GM12878 (cell line): Measurements from ENCODE around the gene CAPZB. TPM values are rescaled to one million over a fixed set of nuclear protein-coding genes. Genes with fewer than 3 reads are reported as not detected.

Experiments
- ATAC-seq: fragments of 200-7000 bp; cut with Tn5 transposase; 3 replicates; pipeline ENCODE4 v1.9.1; 2020; ENCODE audit warnings: mild to moderate bottlenecking, moderate library complexity
- BruUV-seq: library from RNA; stranded (reverse); fragments of 400-500 nt; replicated peaks from 2 replicates; lab custom pipeline; 2021; lab: Mats Ljungman, UMichigan
- CTCF ChIA-PET: fragments of 300-600 bp; sonication (Branson Sonifier 250); formaldehyde crosslinking; extraction: SDS; loops from one replicate; lab custom pipeline; 2021; ENCODE audit warnings: inconsistent platforms; lab: Yijun Ruan, JAX
- POLR2A ChIA-PET: fragments of 350-600 bp; formaldehyde crosslinking; extraction: SDS; loops from one replicate; lab custom pipeline; 2021; ENCODE audit warnings: inconsistent platforms; lab: Charles Lee
- RAD21 ChIA-PET: fragments of 300-600 bp; sonication (Branson Sonifier 250); formaldehyde crosslinking; loops from one replicate; lab custom pipeline; 2023; ENCODE audit warnings: antibody characterized with exemption; ENCODE audit not compliant: unreplicated experiment; lab: Charles Lee
- SMC1A ChIA-PET: fragments of 300-600 bp; sonication (Branson Sonifier 250); formaldehyde crosslinking; loops from one replicate; lab custom pipeline; 2023; ENCODE audit not compliant: unreplicated experiment, uncharacterized antibody; lab: Charles Lee
- DNase-seq: peaks from one replicate; pipeline ENCODE4 v3.0.0-alpha.2; 2011; ENCODE audit warnings: low read depth, low spot score
- FAIRE-seq: peaks from 3 replicates; lab custom pipeline; 2011; peaks lifted over from hg19 to GRCh38; lab: Jason Lieb, UNC
- H2AFZ ChIP-seq: 2 replicates; pipeline ENCODE4 v1.6.0; 2011; ENCODE audit warnings: low read depth, low read length, control low read depth; ENCODE audit not compliant: control insufficient read depth
- H3K27ac ChIP-seq: 2 replicates; pipeline ENCODE4 v1.5.1; 2011; ENCODE audit warnings: control low read depth; ENCODE audit not compliant: control insufficient read depth, insufficient read depth
- H3K27me3 ChIP-seq, 2 experiments: replicated peaks in 1 of 2; 2 replicates each; pipeline versions ENCODE4 v1.6.0 to v1.6.1; 2011; ENCODE audit warnings: low read length in 1 of 2; ENCODE audit not compliant: control insufficient read depth in 2 of 2, insufficient read depth in 2 of 2
- H3K36me3 ChIP-seq, 2 experiments: 2 replicates each; pipeline ENCODE4 v1.5.1; 2011; ENCODE audit warnings: low read length in 1 of 2; ENCODE audit not compliant: control insufficient read depth in 2 of 2, insufficient read depth in 2 of 2
- H3K4me1 ChIP-seq: 2 replicates; pipeline ENCODE4 v1.6.1; 2011; ENCODE audit warnings: mild to moderate bottlenecking, low read length, moderate library complexity, mixed read lengths; ENCODE audit not compliant: control insufficient read depth, insufficient read depth
- H3K4me2 ChIP-seq: 2 replicates; pipeline ENCODE4 v1.6.0; 2011; ENCODE audit warnings: control low read depth; ENCODE audit not compliant: control insufficient read depth, insufficient read depth
- H3K4me3 ChIP-seq: fragments of 200-600 bp; sonication (generic); 2 replicates; pipeline ENCODE4 v1.5.1; 2016
- H3K79me2 ChIP-seq: 2 replicates; pipeline ENCODE4 v1.6.0; 2011; ENCODE audit warnings: low read length; ENCODE audit not compliant: control insufficient read depth, insufficient read depth
- H3K9ac ChIP-seq: 2 replicates; pipeline ENCODE4 v1.8.0; 2011; ENCODE audit warnings: low read length, control low read depth, mixed read lengths; ENCODE audit not compliant: control insufficient read depth, insufficient read depth
- H3K9me3 ChIP-seq: replicated peaks from 3 replicates; pipeline ENCODE4 v1.5.1; 2011; ENCODE audit warnings: mild to moderate bottlenecking, low read length; ENCODE audit not compliant: control insufficient read depth, insufficient read depth
- H4K20me1 ChIP-seq: 2 replicates; pipeline ENCODE4 v1.6.0; 2011; ENCODE audit not compliant: control insufficient read depth, insufficient read depth
- ATF2 ChIP-seq: IDR thresholded peaks from 2 replicates; pipeline ENCODE4 v1.6.1; 2012; ENCODE audit warnings: low read length, inconsistent platforms
- ATF3 ChIP-seq: IDR thresholded peaks from 2 replicates; pipeline ENCODE4 v1.6.1; 2011; ENCODE audit warnings: low read depth, mild to moderate bottlenecking, low read length, moderate library complexity, borderline replicate concordance; ENCODE audit errors: extremely low read depth
- CREB1 ChIP-seq: IDR thresholded peaks from 2 replicates; pipeline ENCODE4 v1.6.1; 2012; ENCODE audit warnings: low read depth, mild to moderate bottlenecking, inconsistent platforms
- CREM ChIP-seq: IDR thresholded peaks from 2 replicates; pipeline ENCODE4 v1.6.1; 2014; ENCODE audit warnings: antibody characterized with exemption, low read depth
- E4F1 ChIP-seq: fragments of 450-650 bp; IDR thresholded peaks from 2 replicates; pipeline ENCODE4 v1.6.1; 2018; ENCODE audit warnings: borderline replicate concordance, mild to moderate bottlenecking; ENCODE audit not compliant: partially characterized antibody
- EZH2 ChIP-seq: IDR thresholded peaks from 2 replicates; pipeline ENCODE4 v1.6.1; 2012; ENCODE audit warnings: low read depth, mild to moderate bottlenecking, control low read depth, inconsistent platforms, low read length, borderline replicate concordance; ENCODE audit not compliant: control insufficient read depth
- IRF4 ChIP-seq: IDR thresholded peaks from 2 replicates; pipeline ENCODE4 v1.6.1; 2011; ENCODE audit warnings: low read depth, low read length
- MAX ChIP-seq: IDR thresholded peaks from 2 replicates; pipeline ENCODE4 v1.6.1; 2012; ENCODE audit warnings: low read depth, low read length, improper control_type of control experiment
- NFXL1 ChIP-seq: fragments of 450-650 bp; IDR thresholded peaks from 2 replicates; pipeline ENCODE4 v1.6.1; 2017; ENCODE audit warnings: antibody characterized with exemption, mild to moderate bottlenecking, borderline replicate concordance
- NFYA ChIP-seq: IDR thresholded peaks from 2 replicates; pipeline ENCODE4 v1.6.1; 2011; ENCODE audit warnings: low read depth, mild to moderate bottlenecking, low read length, improper control_type of control experiment, borderline replicate concordance
- PAX8 ChIP-seq: fragments of 450-650 bp; IDR thresholded peaks from 2 replicates; pipeline ENCODE4 v1.6.1; 2017; ENCODE audit warnings: mild to moderate bottlenecking, moderate library complexity
- POLR2AphosphoS2 ChIP-seq: IDR thresholded peaks from 2 replicates; pipeline ENCODE4 v1.6.1; 2011; ENCODE audit warnings: low read depth, mild to moderate bottlenecking, low read length, improper control_type of control experiment, moderate library complexity
- RB1 ChIP-seq: fragments of 450-650 bp; formaldehyde crosslinking; IDR thresholded peaks from 2 replicates; pipeline ENCODE4 v1.6.1; 2017; ENCODE audit warnings: mild to moderate bottlenecking, borderline replicate concordance
- RELA ChIP-seq: fragments of 450-650 bp; IDR thresholded peaks from 2 replicates; pipeline ENCODE4 v1.8.0; 2014; ENCODE audit warnings: borderline replicate concordance; ENCODE audit not compliant: partially characterized antibody
- SMAD1 ChIP-seq: fragments of 450-650 bp; IDR thresholded peaks from 2 replicates; pipeline ENCODE4 v1.6.1; 2018; ENCODE audit warnings: mild to moderate bottlenecking, low read depth; ENCODE audit not compliant: partially characterized antibody
- STAT1 ChIP-seq: fragments of 450-650 bp; conservative IDR thresholded peaks from 2 replicates; pipeline ENCODE4 v1.6.1; 2014; ENCODE audit warnings: antibody characterized with exemption, mild to moderate bottlenecking
- YY1 ChIP-seq: IDR thresholded peaks from 2 replicates; pipeline ENCODE4 v1.6.1; 2011; ENCODE audit warnings: low read depth, mild to moderate bottlenecking, low read length
- ZNF217 ChIP-seq: fragments of 450-650 bp; IDR thresholded peaks from 2 replicates; pipeline ENCODE4 v1.6.1; 2017; ENCODE audit warnings: antibody characterized with exemption, mild to moderate bottlenecking
- ZNF622 ChIP-seq: fragments of 450-650 bp; IDR thresholded peaks from 2 replicates; pipeline ENCODE4 v1.6.1; 2017; ENCODE audit warnings: mild to moderate bottlenecking, inconsistent platforms
- WGBS: methylation state at CpG from one replicate; pipeline ENCODE4 v1.1.6; 2016; ENCODE audit warnings: low lambda C conversion rate; ENCODE audit not compliant: insufficient replicate concordance, insufficient coverage; ENCODE audit errors: missing lambda C conversion rate; 5-methylcytosine and 5-hydroxymethylcytosine counted together
- in situ Hi-C: fragments of 300-500 bp; cut with MboI; formaldehyde crosslinking; loops from 9 replicates; pipeline ENCODE4 v1.14.3; 2018; ENCODE audit warnings: mixed read lengths
- intact Hi-C: fragments of 100-400 bp; cut with micrococcal nuclease; formaldehyde crosslinking; loops from one replicate; pipeline ENCODE4 v1.14.2; 2022; ENCODE audit not compliant: unreplicated experiment
- polyA plus RNA-seq, 11 experiments: library from polyadenylated mRNA; depleted of rRNA in 4 of 11; unstranded in 6 of 11; stranded (reverse) in 5 of 11; fragments of >200 nt; fragmentation: Nextera tagmentation in 4 of 11; fragmentation: Illumina TruSeq in 1 of 11; extraction: Ambion mirVana in 4 of 11; extraction: Trizol in 1 of 11; gene quantifications; 1 replicate in 1 of 11; 2 replicates in 10 of 11; pipeline versions ENCODE4 v1.2.1 to v1.2.3, GENCODE V29; 2011 to 2016; ENCODE audit warnings: inconsistent platforms in 2 of 11, missing spikeins in 2 of 11, low read depth in 1 of 11
- total RNA-seq, 4 experiments: library from RNA; depleted of rRNA in 3 of 4; stranded (reverse); fragments of >200 nt in 3 of 4; fragmentation: Illumina TruSeq in 1 of 4; extraction: Trizol in 1 of 4; gene quantifications; 2 replicates each; pipeline versions ENCODE4 v1.2.1 to v1.2.3, GENCODE V29; 2013 to 2021

CAPZB gene
- total and polyA plus RNA-seq, 10 of the 15 experiments (the other 5 are each of a cell fraction or from before 2014, with no cell fraction given): 104 to 454 (median 213) TPM

GRCh38 chr1:19489996-19490395 is 4.7 kb upstream of the CAPZB start:
- no peaks in the 10 kb centered on the region for H3K9me3 ChIP-seq
- no peak overlapping the region for H3K4me3 ChIP-seq
- H2AFZ ChIP-seq: no peak overlapping the region
- no peaks in the 10 kb centered on the region for H3K27me3 ChIP-seq
- no peak for FAIRE-seq
- no peak overlapping the region for H3K27ac ChIP-seq
- no peak overlapping the region for H3K4me2 ChIP-seq
- no peaks in the 10 kb centered on the region for H4K20me1 ChIP-seq
- H3K36me3 ChIP-seq: no peaks in the 10 kb centered on the region
- CTCF ChIA-PET: interaction anchor here (0.7 to 1.0 kb wide), 2 partner anchors 9 to 92 kb away, joined by 3 to 4 read pairs; no protein-coding TSS in a partner anchor
- 96% methylated on average over 2 of the region's 2 CpGs for WGBS
- RAD21 ChIA-PET: no interaction called here
- peaks cover 17% of the 10 kb centered on the region for H3K79me2 ChIP-seq
- in situ Hi-C loops (no loop called here), intact Hi-C loops (loop anchor here (5.0 to 10.0 kb wide), 2 partner anchors 162 to 175 kb away; partner anchors contain the start of genes AKR7A2 and SLC66A1)
- TF ChIP-seq YY1: no peak
- TF ChIP-seq E4F1: no peak
- TF ChIP-seq PAX8: no peak
- TF ChIP-seq RB1: no peak
- TF ChIP-seq CREM: no peak
- no peak for TF ChIP-seq IRF4
- TF ChIP-seq RELA: no peak
- no peak for TF ChIP-seq STAT1
- TF ChIP-seq NFYA: no peak
- TF ChIP-seq NFXL1: no peak
- no peak for TF ChIP-seq POLR2AphosphoS2
- TF ChIP-seq ATF3: no peak
- TF ChIP-seq ZNF622: no peak
- no peak for TF ChIP-seq EZH2
- TF ChIP-seq ATF2: no peak
- no peak for TF ChIP-seq CREB1
- no peak for TF ChIP-seq ZNF217
- no peak for TF ChIP-seq SMAD1
- no peak for TF ChIP-seq MAX
- DNase-seq: no peak
- POLR2A ChIA-PET: interaction anchor here (1.1 kb wide), 1 partner anchor 107 kb away, joined by 4 read pairs; a partner anchor contains a TSS
- no TSS peak for BruUV-seq
- peaks cover 5% of the 10 kb centered on the region; the same call in 1 of the 2 replicates for H3K4me1 ChIP-seq
- H3K9ac ChIP-seq: no peak overlapping the region
- no peak for ATAC-seq
- SMC1A ChIA-PET: interaction anchor here (1.1 kb wide), 1 partner anchor 77 kb away, joined by 3 read pairs; no protein-coding TSS in a partner anchor
